DOHH2 (cell line): ENCODE measurements around the gene TBC1D22A.

Source experiments
- H3F3A ChIP-seq: fragments of 200-600 bp; sonication (generic), shearing (Covaris generic); 2 replicates; pipeline ENCODE4 v1.6.0; 2016; ENCODE audit warnings: antibody characterized with exemption, mild to moderate bottlenecking; ENCODE audit not compliant: control insufficient read depth, insufficient read depth
- H3K27ac ChIP-seq: fragments of 200-600 bp; sonication (generic); 2 replicates; pipeline ENCODE4 v1.5.1; 2014; ENCODE audit warnings: low read depth, mild to moderate bottlenecking, low read length, moderate library complexity
- H3K27me3 ChIP-seq: fragments of 200-600 bp; sonication (generic); 2 replicates; pipeline ENCODE4 v1.6.1; 2014; ENCODE audit warnings: mild to moderate bottlenecking, low read length, mixed read lengths; ENCODE audit not compliant: control insufficient read depth
- H3K36me3 ChIP-seq: fragments of 200-600 bp; sonication (generic); 2 replicates; pipeline ENCODE4 v1.6.1; 2014; ENCODE audit warnings: mild to moderate bottlenecking, low read length, moderate library complexity, mixed read lengths; ENCODE audit not compliant: control insufficient read depth
- H3K4me1 ChIP-seq: fragments of 200-600 bp; sonication (generic); 2 replicates; pipeline ENCODE4 v1.6.1; 2014; ENCODE audit warnings: mild to moderate bottlenecking, low read length, mixed read lengths; ENCODE audit not compliant: control insufficient read depth
- H3K4me2 ChIP-seq: fragments of 200-600 bp; sonication (generic); 2 replicates; pipeline ENCODE4 v1.6.0; 2014; ENCODE audit warnings: mild to moderate bottlenecking, low read length, moderate library complexity
- H3K4me3 ChIP-seq: fragments of 200-600 bp; sonication (generic); 2 replicates; pipeline ENCODE4 v1.5.1; 2014; ENCODE audit warnings: mild to moderate bottlenecking, low read length, mixed read lengths
- H3K79me2 ChIP-seq: fragments of 200-600 bp; sonication (generic); 2 replicates; pipeline ENCODE4 v1.6.1; 2014; ENCODE audit warnings: mild to moderate bottlenecking, low read length, mixed read lengths; ENCODE audit not compliant: control insufficient read depth
- H3K9me2 ChIP-seq: fragments of 200-600 bp; sonication (generic); replicated peaks from 2 replicates; pipeline ENCODE4 v1.6.1; 2014; ENCODE audit warnings: mild to moderate bottlenecking, low read length, mixed read lengths; ENCODE audit not compliant: control insufficient read depth
- H3K9me3 ChIP-seq: fragments of 200-600 bp; sonication (generic); 2 replicates; pipeline ENCODE4 v1.6.1; 2014; ENCODE audit warnings: antibody characterized with exemption, low read length, mixed read lengths; ENCODE audit not compliant: control insufficient read depth, insufficient read depth
- H4K20me1 ChIP-seq: fragments of 200-600 bp; sonication (generic); 2 replicates; pipeline ENCODE4 v1.6.0; 2014; ENCODE audit warnings: low read depth, mild to moderate bottlenecking, antibody characterized with exemption, low read length, moderate library complexity; ENCODE audit not compliant: control insufficient read depth, insufficient read depth
- EZH2phosphoT487 ChIP-seq: fragments of 200-600 bp; sonication (generic); IDR thresholded peaks from 2 replicates; pipeline ENCODE4 v1.6.1; 2017; ENCODE audit warnings: borderline replicate concordance, mild to moderate bottlenecking, antibody characterized with exemption, low read length, moderate library complexity, mixed read lengths
- TF ChIP-seq, protein P1 (sequence below): fragments of 200-600 bp; sonication (generic); IDR thresholded peaks from one replicate; pipeline ENCODE4 v1.5.1; 2014; ENCODE audit warnings: antibody characterized with exemption, mild to moderate bottlenecking, low read depth, low read length; ENCODE audit not compliant: poor library complexity, severe bottlenecking

TBC1D22A gene

DNA sequence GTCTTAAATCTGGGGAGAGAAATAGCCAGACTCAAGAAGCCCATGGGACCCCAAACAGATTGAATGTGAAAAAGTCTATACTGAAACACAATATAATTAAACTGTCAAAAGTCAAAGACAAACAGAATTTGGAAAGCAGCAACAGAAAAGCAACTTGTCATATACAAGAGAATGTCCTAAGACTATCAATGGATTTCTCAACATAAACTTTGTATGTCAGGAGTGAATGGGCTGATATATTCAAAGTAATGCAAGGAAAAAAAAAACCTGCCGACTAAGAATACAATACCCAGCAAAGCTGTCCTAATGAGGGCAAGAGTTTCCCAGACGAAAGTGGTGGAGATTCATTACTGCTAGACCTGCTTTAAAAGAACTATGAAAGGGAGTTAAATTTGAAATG is 73.2 kb downstream of the TBC1D22A start:
- Histone ChIP-seq H3K79me2 (peaks cover 62% of the 10 kb centered on the region), H3K9me3 (peaks cover 12% of the 10 kb centered on the region; the same call in 1 of the 2 replicates), H3K4me2 (no peak overlapping the region), H3K27ac (no peak overlapping the region), H3K36me3 (peaks cover 55% of the 10 kb centered on the region), H4K20me1 (peaks cover 3% of the 10 kb centered on the region; the same call in 1 of the 2 replicates), H3K4me3 (no peak overlapping the region), H3F3A (no peaks in the 10 kb centered on the region), H3K27me3 (no peaks in the 10 kb centered on the region), H3K4me1 (no peaks in the 10 kb centered on the region), H3K9me2 (no peaks in the 10 kb centered on the region)
- TF ChIP-seq, protein P1, sequence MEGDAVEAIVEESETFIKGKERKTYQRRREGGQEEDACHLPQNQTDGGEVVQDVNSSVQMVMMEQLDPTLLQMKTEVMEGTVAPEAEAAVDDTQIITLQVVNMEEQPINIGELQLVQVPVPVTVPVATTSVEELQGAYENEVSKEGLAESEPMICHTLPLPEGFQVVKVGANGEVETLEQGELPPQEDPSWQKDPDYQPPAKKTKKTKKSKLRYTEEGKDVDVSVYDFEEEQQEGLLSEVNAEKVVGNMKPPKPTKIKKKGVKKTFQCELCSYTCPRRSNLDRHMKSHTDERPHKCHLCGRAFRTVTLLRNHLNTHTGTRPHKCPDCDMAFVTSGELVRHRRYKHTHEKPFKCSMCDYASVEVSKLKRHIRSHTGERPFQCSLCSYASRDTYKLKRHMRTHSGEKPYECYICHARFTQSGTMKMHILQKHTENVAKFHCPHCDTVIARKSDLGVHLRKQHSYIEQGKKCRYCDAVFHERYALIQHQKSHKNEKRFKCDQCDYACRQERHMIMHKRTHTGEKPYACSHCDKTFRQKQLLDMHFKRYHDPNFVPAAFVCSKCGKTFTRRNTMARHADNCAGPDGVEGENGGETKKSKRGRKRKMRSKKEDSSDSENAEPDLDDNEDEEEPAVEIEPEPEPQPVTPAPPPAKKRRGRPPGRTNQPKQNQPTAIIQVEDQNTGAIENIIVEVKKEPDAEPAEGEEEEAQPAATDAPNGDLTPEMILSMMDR, result no peak
- no peak for TF ChIP-seq EZH2phosphoT487

DNA sequence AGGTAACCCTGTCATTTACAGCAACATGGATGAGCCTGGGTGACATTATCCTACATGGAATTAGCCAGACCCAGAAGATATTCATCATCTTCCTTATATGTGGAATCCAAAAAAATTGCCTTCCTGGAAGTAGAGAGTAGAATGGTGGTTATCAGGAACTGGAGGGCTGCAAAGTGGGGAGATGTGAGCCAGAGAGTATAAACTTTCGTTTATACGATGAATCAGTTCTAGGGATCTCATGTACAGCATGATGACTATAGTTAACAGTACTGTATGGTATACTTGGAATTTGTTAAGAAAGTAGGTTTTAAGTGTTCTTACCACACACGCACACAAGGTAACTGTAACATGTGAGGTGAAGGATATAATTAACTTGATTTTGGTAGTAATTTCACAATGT is 79.1 kb downstream of the TBC1D22A start:
- H3K4me3 ChIP-seq, result no peak overlapping the region
- peaks cover 79% of the 10 kb centered on the region for H3K79me2 ChIP-seq
- peaks cover 32% of the 10 kb centered on the region for H3K36me3 ChIP-seq
- no peak overlapping the region for H3K27ac ChIP-seq
- H3K9me3 ChIP-seq, result no peaks in the 10 kb centered on the region
- H3K4me1 ChIP-seq, result no peaks in the 10 kb centered on the region
- no peaks in the 10 kb centered on the region for H3F3A ChIP-seq
- no peaks in the 10 kb centered on the region for H3K27me3 ChIP-seq
- no peak overlapping the region for H3K4me2 ChIP-seq
- no peaks in the 10 kb centered on the region for H3K9me2 ChIP-seq
- peaks cover 10% of the 10 kb centered on the region for H4K20me1 ChIP-seq
- TF ChIP-seq, protein P1, result no peak
- no peak for TF ChIP-seq EZH2phosphoT487

DNA sequence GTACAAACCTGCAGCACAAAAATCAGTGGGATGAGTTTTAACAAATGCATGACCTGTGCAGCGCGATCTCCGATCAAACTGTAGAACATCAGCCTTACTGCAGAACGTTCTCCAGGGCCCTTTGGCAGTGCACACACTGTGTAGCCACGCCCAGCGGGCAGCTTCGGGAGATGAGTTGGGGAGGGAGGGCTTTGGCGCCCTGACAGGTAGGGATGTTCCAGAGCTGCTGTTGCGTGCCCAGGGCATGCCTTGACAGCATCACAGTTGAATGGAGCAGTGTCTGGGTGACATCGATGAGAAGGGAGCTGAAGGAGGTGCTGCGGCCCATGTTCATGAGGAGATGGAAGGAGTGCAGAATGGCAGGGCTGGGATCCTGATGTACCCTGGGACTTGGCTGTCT is 80.2 kb downstream of the TBC1D22A start:
- Histone ChIP-seq H3K9me2 (no peaks in the 10 kb centered on the region), H3K36me3 (peaks cover 40% of the 10 kb centered on the region), H3K9me3 (no peaks in the 10 kb centered on the region), H3K4me3 (no peak overlapping the region), H3K4me2 (no peak overlapping the region), H3K79me2 (peaks cover 89% of the 10 kb centered on the region), H3K27me3 (no peaks in the 10 kb centered on the region), H4K20me1 (peaks cover 13% of the 10 kb centered on the region), H3K4me1 (no peaks in the 10 kb centered on the region), H3K27ac (no peak overlapping the region), H3F3A (no peaks in the 10 kb centered on the region)
- TF ChIP-seq EZH2phosphoT487, result no peak
- TF ChIP-seq, protein P1, result no peak
